GM19099 (cell line): ENCODE data around the gene CR1L.

ENCODE experiments used
- POLR2A ChIP-seq: IDR thresholded peaks from 3 replicates; pipeline ENCODE4 v1.6.1; 2011; ENCODE audit warnings: low read depth; ENCODE audit not compliant: insufficient read length; ENCODE audit errors: extremely low read depth

CR1L gene

DNA sequence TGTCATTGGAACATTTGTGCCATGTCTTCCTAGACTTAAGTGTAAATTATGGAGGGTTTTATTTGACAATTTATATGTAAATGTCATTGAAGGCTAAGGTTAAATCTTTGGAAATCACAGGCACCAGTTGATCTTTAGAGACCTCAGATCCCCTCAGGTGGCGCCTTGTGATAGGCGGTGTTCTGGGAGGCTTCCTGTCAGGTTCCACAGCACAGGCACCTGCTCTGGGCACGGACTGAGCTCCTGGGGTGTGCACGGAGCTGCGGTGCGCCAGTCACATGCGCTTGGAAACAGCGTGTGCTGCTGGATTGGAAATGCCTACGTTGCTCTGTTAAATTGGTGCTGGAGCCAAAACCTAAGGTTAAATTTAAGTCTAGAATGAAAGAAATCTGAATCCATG lies 119.0 kb downstream of the CR1L start:
- TF ChIP-seq POLR2A = no peak

DNA sequence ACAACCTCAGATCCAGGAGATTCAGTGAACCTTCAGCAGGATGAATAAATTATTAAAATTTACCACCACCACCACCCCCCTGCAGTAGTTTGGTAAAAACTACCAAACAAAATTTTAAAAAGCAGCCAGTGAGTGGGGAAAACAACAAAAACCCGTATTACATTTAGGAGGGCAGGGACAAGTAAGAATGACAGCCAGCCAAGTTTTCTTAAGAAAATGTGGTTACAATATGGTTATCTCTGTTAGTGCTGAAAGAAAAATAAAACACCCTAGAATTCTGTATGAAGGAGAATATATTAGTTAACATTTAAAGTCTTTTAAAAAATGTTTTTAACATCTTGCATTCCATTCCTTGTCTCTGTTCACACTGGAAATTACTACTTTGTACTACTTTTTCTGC lies 121.6 kb downstream of the CR1L start:
- TF ChIP-seq POLR2A = no peak
